H1 (cell line): ENCODE data around the gene TOP1. TPM values are rescaled to one million over a fixed set of nuclear protein-coding genes. Genes with fewer than 3 reads are reported as not detected.

ENCODE experiments used
- ASH2L ChIP-seq: fragments of 200-600, 300-600 bp; sonication (generic); IDR thresholded peaks from one replicate; pipeline ENCODE4 v1.7.1; 2017; ENCODE audit warnings: low read length
- EZH2 ChIP-seq: fragments of 200-600 bp; sonication (generic); IDR thresholded peaks from 2 replicates; pipeline ENCODE4 v1.7.1; 2012; ENCODE audit warnings: low read depth, mild to moderate bottlenecking, moderate library complexity, low read length, inconsistent platforms; ENCODE audit not compliant: severe bottlenecking
- HDAC2 ChIP-seq, 2 experiments: fragments of 300-600 bp in 1 of 2; sonication (generic) in 1 of 2; IDR thresholded peaks; 2 replicates each; pipeline ENCODE4 v1.6.1; 2011 to 2012; ENCODE audit warnings: low read depth in 2 of 2, low read length in 2 of 2, mild to moderate bottlenecking in 2 of 2, moderate library complexity in 2 of 2, borderline replicate concordance in 1 of 2, inconsistent platforms in 1 of 2
- KDM5A ChIP-seq: fragments of 200-600 bp; IDR thresholded peaks from 2 replicates; pipeline ENCODE4 v1.7.1; 2012; ENCODE audit warnings: mild to moderate bottlenecking, low read length, inconsistent platforms, mixed read lengths
- MAFK ChIP-seq: IDR thresholded peaks from 2 replicates; pipeline ENCODE4 v1.6.1; 2012; ENCODE audit warnings: low read depth, mild to moderate bottlenecking, improper control_type of control experiment, low read length
- SP2 ChIP-seq: IDR thresholded peaks from 2 replicates; pipeline ENCODE4 v1.6.1; 2012; ENCODE audit warnings: mild to moderate bottlenecking, low read length, inconsistent platforms
- polyA plus RNA-seq, 7 experiments: library from polyadenylated mRNA; depleted of rRNA in 3 of 7; stranded (reverse) in 5 of 7; unstranded in 2 of 7; fragments of >200 nt in 5 of 7; fragments of 200-250 nt in 2 of 7; gene quantifications; 1 replicate in 5 of 7; 2 replicates in 1 of 7; 4 replicates in 1 of 7; pipeline versions ENCODE4 v1.2.1 to v1.2.3, GENCODE V29; 2011 to 2013; ENCODE audit warnings: missing spikeins in 2 of 7, mixed read lengths in 2 of 7
- total RNA-seq: library from RNA; stranded (reverse); fragmentation: NEBNext Ultra II Directional; extraction: Animal tissue kit (Norgen Biotek cat#: 25700); gene quantifications from 2 replicates; pipeline ENCODE4 v1.2.1, GENCODE V29; 2021
- TF ChIP-seq, protein P1 (sequence below): IDR thresholded peaks from 2 replicates; pipeline ENCODE4 v1.6.1; 2012; ENCODE audit warnings: inconsistent platforms
- TF ChIP-seq, protein P2 (sequence below): IDR thresholded peaks from 2 replicates; pipeline ENCODE4 v1.6.1; 2012; ENCODE audit warnings: inconsistent platforms

TOP1 gene
- total and polyA plus RNA-seq, 2 of the 8 experiments (the other 6 are each of a cell fraction or from before 2014, with no cell fraction given) = 7.4 to 108 TPM

DNA sequence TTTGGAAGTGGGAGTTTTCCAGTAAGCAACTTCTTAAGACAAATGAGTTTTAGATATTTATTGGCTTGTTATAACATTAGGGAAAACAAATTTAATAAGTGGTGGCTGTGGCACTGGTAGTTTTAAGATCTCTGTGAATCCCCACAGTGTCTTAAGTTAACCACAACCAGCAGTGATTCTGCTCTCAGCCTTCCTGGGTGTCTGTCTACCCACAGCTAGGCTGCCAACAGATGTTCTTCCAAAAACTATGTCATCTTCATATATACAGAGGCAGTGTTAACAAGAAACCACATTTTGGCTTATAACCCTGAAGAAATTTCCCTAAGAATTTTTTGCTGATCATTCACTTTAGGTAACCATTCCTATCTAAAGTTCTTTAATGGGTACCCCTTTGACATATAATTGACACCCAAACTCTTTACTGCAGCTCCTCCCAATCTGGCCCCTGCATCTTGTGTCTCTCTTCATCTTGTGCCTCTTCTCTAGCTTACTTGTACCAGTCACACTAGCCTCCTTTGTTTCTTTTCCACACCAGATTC, 52.7 kb downstream of the TOP1 start (continued):
- TF ChIP-seq, protein P1, sequence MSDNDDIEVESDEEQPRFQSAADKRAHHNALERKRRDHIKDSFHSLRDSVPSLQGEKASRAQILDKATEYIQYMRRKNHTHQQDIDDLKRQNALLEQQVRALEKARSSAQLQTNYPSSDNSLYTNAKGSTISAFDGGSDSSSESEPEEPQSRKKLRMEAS = no peak
- TF ChIP-seq SP2 (no peak), HDAC2 (IDR thresholded peaks at IDR 0.05; ENCODE audit: borderline replicate concordance in 1 of 2, low read depth in 2 of 2, low read length in 2 of 2) (no peak), KDM5A (no peak), MAFK (no peak), ASH2L (no peak), EZH2 (no peak)
- TF ChIP-seq, protein P2, sequence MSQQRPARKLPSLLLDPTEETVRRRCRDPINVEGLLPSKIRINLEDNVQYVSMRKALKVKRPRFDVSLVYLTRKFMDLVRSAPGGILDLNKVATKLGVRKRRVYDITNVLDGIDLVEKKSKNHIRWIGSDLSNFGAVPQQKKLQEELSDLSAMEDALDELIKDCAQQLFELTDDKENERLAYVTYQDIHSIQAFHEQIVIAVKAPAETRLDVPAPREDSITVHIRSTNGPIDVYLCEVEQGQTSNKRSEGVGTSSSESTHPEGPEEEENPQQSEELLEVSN = no peak
